GM23338 (cell line): ENCODE results near the gene PHACTR1. TPM values are rescaled to one million over a fixed set of nuclear protein-coding genes. Genes with fewer than 3 reads are reported as not detected.

ENCODE experiments used
- ATAC-seq: fragments of 200-7000 bp; cut with Tn5 transposase; 3 replicates; pipeline ENCODE4 v1.9.1; 2020
- DNase-seq: peaks from one replicate; pipeline ENCODE4 v3.0.0-alpha.2; 2015; ENCODE audit warnings: low spot score
- H2AFZ ChIP-seq: fragments of 200-600 bp; sonication (generic); 2 replicates; pipeline ENCODE4 v1.8.0; 2016; ENCODE audit warnings: antibody characterized with exemption, mild to moderate bottlenecking, moderate library complexity
- H3F3A ChIP-seq: fragments of 200-600 bp; sonication (generic); replicated peaks from 2 replicates; pipeline ENCODE4 v1.8.0; 2017; ENCODE audit warnings: antibody characterized with exemption, mixed run types, low read depth
- H3K27ac ChIP-seq: fragments of 200-600 bp; sonication (generic); 2 replicates; pipeline ENCODE4 v1.6.1; 2016; ENCODE audit warnings: low read depth
- H3K27me3 ChIP-seq: fragments of 200-600 bp; sonication (generic); 2 replicates; pipeline ENCODE4 v1.8.0; 2016; ENCODE audit warnings: mild to moderate bottlenecking, mixed run types, moderate library complexity; ENCODE audit not compliant: insufficient read depth
- H3K36me3 ChIP-seq: fragments of 200-600 bp; sonication (generic); 2 replicates; pipeline ENCODE4 v1.8.0; 2016; ENCODE audit warnings: mild to moderate bottlenecking; ENCODE audit not compliant: insufficient read depth
- H3K4me1 ChIP-seq: fragments of 200-600 bp; sonication (generic); 2 replicates; pipeline ENCODE4 v1.8.0; 2016; ENCODE audit warnings: mild to moderate bottlenecking, moderate library complexity; ENCODE audit not compliant: insufficient read depth
- H3K4me2 ChIP-seq: fragments of 200-600 bp; sonication (generic); 2 replicates; pipeline ENCODE4 v1.7.1; 2017; ENCODE audit warnings: mixed run types
- H3K4me3 ChIP-seq: fragments of 200-600 bp; sonication (generic); 2 replicates; pipeline ENCODE4 v1.6.1; 2016; ENCODE audit warnings: mixed run types
- H3K79me2 ChIP-seq: fragments of 200-600 bp; sonication (generic); replicated peaks from 2 replicates; pipeline ENCODE4 v1.8.0; 2017; ENCODE audit warnings: mild to moderate bottlenecking; ENCODE audit not compliant: insufficient read depth
- H3K9me2 ChIP-seq: fragments of 200-600 bp; sonication (generic); 2 replicates; pipeline ENCODE4 v1.8.0; 2017; ENCODE audit not compliant: insufficient read depth
- H4K20me1 ChIP-seq: fragments of 200-600 bp; sonication (generic); replicated peaks from 2 replicates; pipeline ENCODE4 v1.8.0; 2017; ENCODE audit warnings: mild to moderate bottlenecking; ENCODE audit not compliant: insufficient read depth
- H3K27ac Mint-ChIP-seq: 2 replicates; pipeline ENCODE4 v1.8.0; 2020; ENCODE audit warnings: inconsistent platforms, mild to moderate bottlenecking, moderate library complexity, mixed read lengths
- H3K27me3 Mint-ChIP-seq: 3 replicates; pipeline ENCODE4 v1.8.0; 2022; ENCODE audit warnings: low read depth, mild to moderate bottlenecking, moderate library complexity, mixed read lengths, inconsistent platforms; ENCODE audit not compliant: insufficient read depth, poor library complexity
- H3K36me3 Mint-ChIP-seq: 3 replicates; pipeline ENCODE4 v1.8.0; 2021; ENCODE audit warnings: low read depth, mild to moderate bottlenecking, inconsistent platforms, moderate library complexity, mixed read lengths
- H3K4me1 Mint-ChIP-seq: 3 replicates; pipeline ENCODE4 v1.8.0; 2020; ENCODE audit warnings: mild to moderate bottlenecking, inconsistent platforms, mixed read lengths
- H3K4me3 Mint-ChIP-seq: 3 replicates; pipeline ENCODE4 v1.8.0; 2021; ENCODE audit warnings: moderate library complexity, mild to moderate bottlenecking, inconsistent platforms, mixed read lengths
- H3K9me3 Mint-ChIP-seq: 3 replicates; pipeline ENCODE4 v1.8.0; 2020; ENCODE audit warnings: moderate library complexity, mild to moderate bottlenecking, inconsistent platforms, mixed read lengths
- CREB1 ChIP-seq: fragments of 250-450 bp; sonication (Bioruptor Pico); IDR thresholded peaks from 2 replicates; pipeline ENCODE4 v1.5.0; 2020; ENCODE audit warnings: low read depth, mild to moderate bottlenecking, moderate library complexity
- CTCF ChIP-seq, 2 experiments: fragments of 200-600 bp in 1 of 2; sonication (generic) in 1 of 2; conservative IDR thresholded peaks; 2 replicates each; pipeline versions ENCODE4 v1.5.1 to v1.6.1; 2016 to 2017; ENCODE audit warnings: antibody characterized with exemption in 2 of 2, low read depth in 2 of 2, mild to moderate bottlenecking in 2 of 2, moderate library complexity in 1 of 2
- EZH2phosphoT487 ChIP-seq: fragments of 200-600 bp; sonication (generic); IDR thresholded peaks from one replicate; pipeline ENCODE4 v1.8.1; 2018; ENCODE audit warnings: antibody characterized with exemption; ENCODE audit not compliant: unreplicated experiment
- POLR2AphosphoS5 ChIP-seq: IDR thresholded peaks from 2 replicates; pipeline ENCODE4 v1.6.1; 2016; ENCODE audit warnings: antibody characterized with exemption, low read depth
- REST ChIP-seq: IDR thresholded peaks from one replicate; pipeline ENCODE4 v1.6.1; 2018; ENCODE audit warnings: antibody characterized with exemption; ENCODE audit not compliant: unreplicated experiment
- STAT1 ChIP-seq: IDR thresholded peaks from one replicate; pipeline ENCODE4 v1.6.1; 2016; ENCODE audit warnings: antibody characterized with exemption; ENCODE audit not compliant: unreplicated experiment
- ZNF331 ChIP-seq: fragments of 250-450 bp; sonication (Bioruptor Pico); IDR thresholded peaks from 2 replicates; pipeline ENCODE4 v1.5.0; 2020; ENCODE audit warnings: low read depth, mild to moderate bottlenecking, moderate library complexity
- ZNF462 ChIP-seq: fragments of 250-450 bp; sonication (Bioruptor Pico); IDR thresholded peaks from 2 replicates; pipeline ENCODE4 v1.5.0; 2020; ENCODE audit warnings: mild to moderate bottlenecking, moderate library complexity
- polyA plus RNA-seq: library from polyadenylated mRNA; unstranded; fragments of >200 nt; fragmentation: Nextera tagmentation; extraction: Ambion mirVana; gene quantifications from 2 replicates; pipeline ENCODE4 v1.2.1, GENCODE V29; 2016
- total RNA-seq: library from RNA; depleted of rRNA; stranded (reverse); fragments of >200 nt; shearing (Covaris generic); gene quantifications from 2 replicates; pipeline ENCODE4 v1.2.3, GENCODE V29; 2014

The PHACTR1 gene
- total and polyA plus RNA-seq, 2 experiments from 2014 or later, result 5.9 to 19.3 TPM

GRCh38 chr6:13212538-13212937 lies 496.0 kb downstream of the PHACTR1 start (continued):
- no peak for TF ChIP-seq REST
- no peak for TF ChIP-seq POLR2AphosphoS5
- no peak for TF ChIP-seq ZNF331

- H3K4me1 Mint-ChIP-seq, result no peaks in the 10 kb centered on the region
- H3K27me3 ChIP-seq, result no peaks in the 10 kb centered on the region
- H3K9me2 ChIP-seq, result no peaks in the 10 kb centered on the region
- H3K36me3 Mint-ChIP-seq, result no peaks in the 10 kb centered on the region
- H3K36me3 ChIP-seq, result no peaks in the 10 kb centered on the region
- no peak for ATAC-seq
- H3K27me3 Mint-ChIP-seq, result peaks cover 6% of the 10 kb centered on the region
- no peaks in the 10 kb centered on the region for H3F3A ChIP-seq
- no peaks in the 10 kb centered on the region for H3K4me1 ChIP-seq
- no peak for DNase-seq
- no peak overlapping the region for H3K27ac Mint-ChIP-seq
- H2AFZ ChIP-seq, result no peak overlapping the region
- no peaks in the 10 kb centered on the region for H4K20me1 ChIP-seq
- TF ChIP-seq STAT1 (no peak), EZH2phosphoT487 (no peak), POLR2AphosphoS5 (no peak), CTCF (conservative IDR thresholded peaks at IDR 0.05; ENCODE audit: low read depth in 2 of 2) (no peak)
- H3K4me3 Mint-ChIP-seq, result no peak overlapping the region
- H3K4me2 ChIP-seq, result no peak overlapping the region
- no peak overlapping the region for H3K27ac ChIP-seq
- no peak overlapping the region for H3K4me3 ChIP-seq
- no peaks in the 10 kb centered on the region; the same call in 2 of the 3 replicates for H3K9me3 Mint-ChIP-seq
- H3K79me2 ChIP-seq, result no peaks in the 10 kb centered on the region
Measured at GRCh38 chr6:13215390-13215789, 498.8 kb downstream of the PHACTR1 start.

- Mint-ChIP-seq H3K36me3 (no peaks in the 10 kb centered on the region), H3K27me3 (peaks cover 6% of the 10 kb centered on the region), H3K4me1 (no peaks in the 10 kb centered on the region), H3K4me3 (no peak overlapping the region), H3K27ac (no peak overlapping the region), H3K9me3 (no peaks in the 10 kb centered on the region; the same call in 2 of the 3 replicates)
- Histone ChIP-seq H3K27me3 (no peaks in the 10 kb centered on the region), H3K4me3 (no peak overlapping the region), H3K4me1 (no peaks in the 10 kb centered on the region), H3K36me3 (no peaks in the 10 kb centered on the region), H3F3A (no peaks in the 10 kb centered on the region), H3K27ac (no peak overlapping the region), H3K9me2 (no peaks in the 10 kb centered on the region), H2AFZ (no peak overlapping the region), H3K4me2 (no peak overlapping the region), H3K79me2 (no peaks in the 10 kb centered on the region), H4K20me1 (no peaks in the 10 kb centered on the region)
- DNase-seq (no peak), ATAC-seq (no peak)
- TF ChIP-seq CREB1 (CRISPR knock-in tag) (no peak), ZNF462 (CRISPR knock-in tag) (no peak), ZNF331 (no peak)
Measured at GRCh38 chr6:13216236-13217014, 499.9 kb downstream of the PHACTR1 start.
